Kidney (tissue), 14 donors: ENCODE data around the gene CALML3. TPM values are rescaled to one million over a fixed set of nuclear protein-coding genes. Genes with fewer than 3 reads are reported as not detected.

Source experiments
- DNase-seq, 5 donors: peaks; one replicate each; pipeline ENCODE4 v3.0.0-alpha.2; 2013 to 2020
- FAIRE-seq: peaks from 2 replicates; lab custom pipeline; 2012; peaks lifted over from hg19 to GRCh38; lab: Jason Lieb, UNC
- H3K27ac ChIP-seq, 2 donors: one replicate each; pipeline ENCODE4 v1.7.0; 2013; ENCODE audit warnings: low read depth in 2 of 2, low read length in 2 of 2, inconsistent platforms in 1 of 2
- H3K27me3 ChIP-seq: one replicate; pipeline ENCODE4 v1.7.1; 2013; ENCODE audit warnings: low read length, inconsistent platforms; ENCODE audit not compliant: control insufficient read depth, insufficient read depth
- H3K36me3 ChIP-seq, 3 donors: one replicate each; pipeline versions ENCODE4 v1.7.0 to v1.7.1; 2013; ENCODE audit warnings: low read length in 3 of 3, control low read depth in 1 of 3, inconsistent platforms in 1 of 3; ENCODE audit not compliant: insufficient read depth in 3 of 3, control insufficient read depth in 2 of 3
- H3K4me1 ChIP-seq, 3 donors: one replicate each; pipeline versions ENCODE4 v1.7.0 to v1.7.1; 2013; ENCODE audit warnings: low read length in 3 of 3, inconsistent platforms in 1 of 3, low read depth in 1 of 3; ENCODE audit not compliant: control insufficient read depth in 2 of 3, insufficient read depth in 2 of 3
- H3K4me3 ChIP-seq, 3 donors: one replicate each; pipeline versions ENCODE4 v1.7.0 to v1.8.1; 2013; ENCODE audit warnings: low read length in 3 of 3, control low read depth in 1 of 3, inconsistent platforms in 1 of 3
- H3K9ac ChIP-seq, 3 donors: one replicate each; pipeline versions ENCODE4 v1.7.0 to v1.7.1; 2013; ENCODE audit warnings: low read length in 3 of 3, control low read depth in 1 of 3, inconsistent platforms in 1 of 3
- H3K9me3 ChIP-seq, 3 donors: one replicate each; pipeline versions ENCODE4 v1.7.0 to v1.7.1; 2013; ENCODE audit warnings: low read length in 3 of 3, control low read depth in 1 of 3, inconsistent platforms in 1 of 3; ENCODE audit not compliant: control insufficient read depth in 2 of 3, insufficient read depth in 1 of 3
- intact Hi-C: fragments of 100-400 bp; cut with DNase I; formaldehyde crosslinking; loops from one replicate; pipeline ENCODE4 v1.11.1; 2022
- polyA plus RNA-seq: library from polyadenylated mRNA; stranded (reverse); fragments of 350-450 nt; fragmentation: Illumina TruSeq; extraction: RNeasy Lipid Tissue Mini Kit (QIAGEN cat#74804); gene quantifications from one replicate; pipeline ENCODE4 v1.2.3, GENCODE V29; 2014; ENCODE audit warnings: low read depth, low replicate concordance; ENCODE audit not compliant: insufficient read depth
- total RNA-seq: library from RNA; stranded (reverse); fragmentation: NEBNext Ultra II Directional; extraction: Animal tissue kit (Norgen Biotek cat#: 25700); gene quantifications from one replicate; pipeline ENCODE4 v1.2.1, GENCODE V29; 2021
- TF ChIP-seq, protein P1 (sequence below): IDR thresholded peaks from 3 replicates; pipeline ENCODE4 v1.5.1; 2012; ENCODE audit warnings: mild to moderate bottlenecking, moderate library complexity, borderline replicate concordance; ENCODE audit not compliant: insufficient read depth; ENCODE audit errors: extremely low read depth
- donor health status: control.
- donor health status: control.
- donor health status: control.
- donor health status: control.
- donor health status: control.
- donor health status: DM: yes; HTN: yes; CAD: no.
- donor health status: Normal renal cell carcinoma (clear cell type).

Gene CALML3
- total and polyA plus RNA-seq, 2 donors from 2014 or later: 15.9 TPM; not detected in 1

DNA sequence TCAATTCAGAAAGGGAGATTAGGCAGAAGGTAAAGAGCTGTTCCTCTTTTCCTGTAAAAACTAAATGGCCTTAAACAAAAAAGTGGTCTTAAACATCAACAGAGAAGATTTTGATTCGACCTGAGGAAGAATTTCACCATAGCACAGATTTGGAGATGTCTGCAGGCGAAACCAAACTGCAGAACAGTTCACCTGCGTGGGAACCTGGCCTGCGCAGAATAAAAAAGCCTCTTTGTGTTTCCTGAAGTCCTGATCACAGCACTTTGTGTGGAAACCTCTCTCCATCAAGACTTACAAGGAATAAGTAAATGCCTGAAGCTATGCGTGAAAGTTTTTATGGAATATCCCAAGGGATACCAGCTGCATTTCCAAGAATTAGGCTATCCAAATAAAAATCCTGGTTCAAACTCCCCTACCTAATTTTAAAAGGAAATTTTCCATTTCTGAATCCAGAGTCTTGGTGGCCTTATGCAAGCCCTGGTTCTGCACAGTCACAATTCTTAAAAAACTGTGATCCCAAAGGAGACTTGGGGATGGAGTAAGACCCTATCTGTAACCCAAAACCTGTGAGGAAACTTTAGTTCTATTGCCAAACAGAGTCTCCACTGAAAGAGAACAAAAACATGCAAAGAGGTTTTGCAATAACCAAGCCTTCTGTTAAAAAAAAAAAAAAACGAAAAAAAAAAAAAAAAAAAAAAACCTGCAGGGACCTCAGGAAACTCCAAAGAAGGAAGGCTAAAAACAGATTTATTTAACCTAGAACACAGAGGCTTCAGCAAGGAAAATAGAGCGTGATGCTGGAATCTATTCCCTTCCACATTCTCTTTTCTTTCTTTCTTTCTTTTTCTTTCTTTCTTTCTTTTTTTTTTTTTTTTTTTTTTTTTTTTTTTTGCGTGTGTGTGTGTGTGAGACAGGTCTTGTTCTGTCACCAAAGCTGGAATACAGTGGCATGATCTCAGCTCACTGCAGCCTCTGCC is 10.4 kb downstream of the CALML3 start:
- Histone ChIP-seq H3K4me1 (no peaks in the 10 kb centered on the region), H3K27ac (no peak overlapping the region), H3K9ac (no peak overlapping the region), H3K9me3 (no peaks in the 10 kb centered on the region), H3K27me3 (no peaks in the 10 kb centered on the region), H3K4me3 (no peak overlapping the region), H3K36me3 (no peaks in the 10 kb centered on the region)
- TF ChIP-seq, protein P1, sequence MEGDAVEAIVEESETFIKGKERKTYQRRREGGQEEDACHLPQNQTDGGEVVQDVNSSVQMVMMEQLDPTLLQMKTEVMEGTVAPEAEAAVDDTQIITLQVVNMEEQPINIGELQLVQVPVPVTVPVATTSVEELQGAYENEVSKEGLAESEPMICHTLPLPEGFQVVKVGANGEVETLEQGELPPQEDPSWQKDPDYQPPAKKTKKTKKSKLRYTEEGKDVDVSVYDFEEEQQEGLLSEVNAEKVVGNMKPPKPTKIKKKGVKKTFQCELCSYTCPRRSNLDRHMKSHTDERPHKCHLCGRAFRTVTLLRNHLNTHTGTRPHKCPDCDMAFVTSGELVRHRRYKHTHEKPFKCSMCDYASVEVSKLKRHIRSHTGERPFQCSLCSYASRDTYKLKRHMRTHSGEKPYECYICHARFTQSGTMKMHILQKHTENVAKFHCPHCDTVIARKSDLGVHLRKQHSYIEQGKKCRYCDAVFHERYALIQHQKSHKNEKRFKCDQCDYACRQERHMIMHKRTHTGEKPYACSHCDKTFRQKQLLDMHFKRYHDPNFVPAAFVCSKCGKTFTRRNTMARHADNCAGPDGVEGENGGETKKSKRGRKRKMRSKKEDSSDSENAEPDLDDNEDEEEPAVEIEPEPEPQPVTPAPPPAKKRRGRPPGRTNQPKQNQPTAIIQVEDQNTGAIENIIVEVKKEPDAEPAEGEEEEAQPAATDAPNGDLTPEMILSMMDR: no peak
- no peak for FAIRE-seq
- intact Hi-C loops: no loop called here
- peak in 1 of 5 donors; percentile 14 for DNase-seq

DNA sequence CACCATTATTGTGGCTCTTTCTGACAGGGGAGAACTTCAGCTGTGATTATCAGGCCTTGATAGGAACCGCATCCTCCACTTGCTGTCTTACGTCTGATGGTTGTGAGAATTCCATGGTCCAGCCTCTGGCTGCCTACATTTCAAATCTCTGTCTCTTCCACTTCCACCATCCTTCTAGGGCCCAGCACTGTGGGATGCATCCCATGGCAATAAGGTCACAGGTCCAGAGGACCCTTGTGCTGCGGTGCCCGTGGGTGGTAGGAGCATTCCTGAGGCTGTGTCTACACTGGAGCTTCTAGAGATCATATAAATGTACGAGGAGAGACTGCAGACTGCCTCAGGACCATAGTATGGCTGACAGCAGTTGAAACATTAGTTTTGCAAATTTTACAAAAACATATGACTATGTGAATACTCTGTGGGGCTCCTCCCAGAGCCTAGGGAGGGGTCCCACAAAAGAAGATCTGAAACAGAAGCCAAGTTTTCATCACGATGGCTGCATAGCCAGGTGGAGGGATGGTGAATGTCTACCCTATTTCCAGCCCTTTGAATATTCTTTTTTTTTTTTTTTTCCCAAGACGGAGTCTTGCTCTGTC is 11.8 kb downstream of the CALML3 start:
- FAIRE-seq: no peak
- Histone ChIP-seq H3K27ac (no peak overlapping the region), H3K27me3 (no peaks in the 10 kb centered on the region), H3K4me1 (no peaks in the 10 kb centered on the region), H3K9me3 (no peaks in the 10 kb centered on the region), H3K36me3 (no peaks in the 10 kb centered on the region), H3K9ac (no peak overlapping the region), H3K4me3 (no peak overlapping the region)
- DNase-seq: peak in 2 of 5 donors; percentile 5 to 13
- intact Hi-C loops: no loop called here
- TF ChIP-seq, protein P1: no peak

GRCh38 chr10:5537684-5538083 is 12.9 kb downstream of the CALML3 start:
- Histone ChIP-seq H3K27ac (no peak overlapping the region), H3K4me1 (no peaks in the 10 kb centered on the region), H3K36me3 (no peaks in the 10 kb centered on the region), H3K9ac (no peak overlapping the region), H3K4me3 (no peak overlapping the region), H3K27me3 (no peaks in the 10 kb centered on the region), H3K9me3 (peaks cover 0 to under 1% (median 0%) of the 10 kb centered on the region in 3 donors)
- peak in 2 of 5 donors; percentile 1 to 11 for DNase-seq
- TF ChIP-seq, protein P1: no peak
- FAIRE-seq: no peak
- intact Hi-C loops: no loop called here
